HEK293T (cell line): ENCODE data around the gene TRIM17.

Experiments used
- CTCF ChIA-PET: fragments of 350-600 bp; formaldehyde crosslinking; extraction: SDS; loops from one replicate; lab custom pipeline; 2021; ENCODE audit warnings: antibody characterized with exemption, inconsistent platforms; lab: Yijun Ruan, JAX
- POLR2A ChIA-PET: fragments of 350-600 bp; formaldehyde crosslinking; extraction: SDS; loops from one replicate; lab custom pipeline; 2020; ENCODE audit warnings: antibody characterized with exemption, inconsistent platforms; lab: Yijun Ruan, JAX
- DNase-seq: peaks from one replicate; pipeline ENCODE4 v3.0.0; 2012; ENCODE audit warnings: mixed read lengths; ENCODE audit errors: extremely low spot score
- ARNT ChIP-seq: fragments of 450-650 bp; IDR thresholded peaks from 2 replicates; pipeline ENCODE4 v1.6.1; 2017; ENCODE audit warnings: mild to moderate bottlenecking
- FOXA1 ChIP-seq: fragments of 450-650 bp; IDR thresholded peaks from 2 replicates; pipeline ENCODE4 v1.6.1; 2016; ENCODE audit warnings: mild to moderate bottlenecking
- FOXM1 ChIP-seq: fragments of 450-650 bp; IDR thresholded peaks from 2 replicates; pipeline ENCODE4 v1.6.1; 2017; ENCODE audit warnings: mild to moderate bottlenecking, borderline replicate concordance
- HDGF ChIP-seq: fragments of 450-650 bp; IDR thresholded peaks from 2 replicates; pipeline ENCODE4 v1.6.1; 2017; ENCODE audit warnings: antibody characterized with exemption, borderline replicate concordance
- L3MBTL2 ChIP-seq: fragments of 450-650 bp; conservative IDR thresholded peaks from 2 replicates; pipeline ENCODE4 v1.6.1; 2016; ENCODE audit warnings: mild to moderate bottlenecking
- NFRKB ChIP-seq: fragments of 450-650 bp; IDR thresholded peaks from 2 replicates; pipeline ENCODE4 v1.6.1; 2016; ENCODE audit warnings: mild to moderate bottlenecking, moderate library complexity
- SUZ12 ChIP-seq: fragments of 450-650 bp; IDR thresholded peaks from 2 replicates; pipeline ENCODE4 v1.6.1; 2016; ENCODE audit warnings: mild to moderate bottlenecking

The TRIM17 gene

GRCh38 chr1:228358039-228358763, 58.5 kb downstream of the TRIM17 start:
- ChIA-PET POLR2A (no interaction called here), CTCF (no interaction called here)
- no peak for DNase-seq
- TF ChIP-seq SUZ12 (no peak), L3MBTL2 (no peak), HDGF (no peak), FOXM1 (no peak), FOXA1 (no peak), ARNT (no peak), NFRKB (no peak)
